NCI-H2029 treated with DMSO at 0.1 percent for 48 hours (cell line): ENCODE measurements around the gene KCNH4.

Experiments used
- DNase-seq: peaks from one replicate; lab custom pipeline; 2025; lab: John Stamatoyannopoulos, UW

KCNH4 gene

DNA sequence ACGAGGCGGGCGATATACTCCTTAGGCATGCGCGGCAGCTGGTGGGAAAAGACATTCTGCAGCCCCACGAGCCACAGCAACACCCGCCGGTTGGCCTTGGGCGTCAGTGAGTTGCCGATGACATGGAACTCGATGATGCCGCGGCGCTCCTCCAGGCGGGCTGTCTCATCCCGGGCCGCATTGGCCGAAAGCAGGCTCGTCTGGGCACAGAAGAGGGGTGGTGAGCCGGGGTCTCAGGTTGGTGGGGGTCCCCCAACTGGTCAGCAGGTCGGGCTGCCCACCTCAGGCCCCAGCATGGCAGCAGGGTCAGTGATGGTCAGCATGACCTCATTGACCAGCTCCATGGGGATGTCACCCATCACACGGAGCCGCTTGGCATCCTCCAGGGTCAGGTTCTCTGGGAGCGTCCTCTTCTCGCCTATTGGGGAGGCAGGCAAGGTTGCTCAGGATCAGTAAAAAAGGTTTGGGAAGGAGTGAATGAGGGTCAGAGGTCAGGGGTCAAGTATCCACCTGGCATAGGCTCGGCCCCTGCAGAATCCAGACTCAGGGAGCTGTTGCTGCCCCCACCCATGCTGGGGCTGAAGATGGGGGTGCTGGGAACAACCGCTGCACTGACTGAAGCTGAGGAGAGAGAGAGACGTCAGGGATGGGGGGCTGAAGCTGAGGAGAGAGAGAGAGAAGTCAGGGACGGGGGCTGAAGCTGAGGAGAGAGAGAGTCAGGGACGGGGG lies 63.4 kb downstream of the KCNH4 start:
- DNase-seq: no peak

DNA sequence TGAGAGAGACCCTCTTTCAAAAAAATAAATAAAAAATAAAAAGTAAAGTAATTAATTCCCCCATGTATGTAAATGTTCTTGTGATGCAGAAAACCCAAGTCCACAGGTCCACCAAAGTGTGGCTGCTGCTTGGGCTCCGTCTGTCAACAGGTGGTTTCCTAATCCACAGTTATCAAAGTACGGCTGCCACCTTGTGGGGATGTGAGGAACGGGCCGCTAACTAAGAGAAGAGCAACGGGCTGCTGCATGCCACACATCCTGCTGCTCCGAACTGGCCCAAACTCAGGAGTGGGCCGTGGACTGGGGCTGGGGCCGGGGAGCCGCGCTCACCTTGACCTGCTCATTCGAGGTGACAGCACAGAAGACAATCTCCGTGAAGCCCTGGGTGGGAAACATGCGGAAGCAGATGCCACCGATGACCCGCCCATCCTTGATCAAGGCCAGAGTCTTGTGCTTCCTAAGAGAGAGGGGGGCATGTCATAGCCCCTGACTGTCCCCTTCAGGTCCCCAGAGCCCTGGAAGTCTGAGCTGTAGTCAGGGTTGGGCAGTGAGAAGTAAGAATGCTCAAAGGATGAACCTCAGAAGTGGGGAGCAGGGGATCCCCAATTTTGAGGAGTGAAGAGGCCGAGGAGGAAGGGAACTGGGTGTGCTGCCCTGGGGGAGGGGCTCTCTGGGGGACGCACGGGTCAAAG lies 64.1 kb downstream of the KCNH4 start:
- peak; percentile 59 for DNase-seq

DNA sequence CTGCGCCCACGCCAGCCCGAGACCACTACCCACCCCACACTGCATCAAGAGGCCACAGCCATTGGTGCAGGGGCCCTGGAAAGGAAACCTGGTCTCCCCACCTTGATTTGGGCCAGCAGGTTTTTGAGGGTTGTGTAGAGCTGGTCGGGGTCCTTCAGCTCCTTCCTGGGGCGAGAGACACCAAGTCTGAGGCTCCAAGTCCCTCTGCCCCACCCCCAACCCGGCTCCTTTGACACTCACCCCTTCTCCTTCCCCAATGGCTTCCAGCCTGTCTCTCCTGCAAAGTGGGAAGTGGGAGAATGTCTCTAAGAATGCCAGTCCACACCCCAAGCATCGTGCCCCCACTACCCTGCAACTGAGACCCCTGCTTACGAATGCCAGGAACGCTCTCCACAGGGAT lies 66.8 kb downstream of the KCNH4 start:
- DNase-seq: no peak

DNA sequence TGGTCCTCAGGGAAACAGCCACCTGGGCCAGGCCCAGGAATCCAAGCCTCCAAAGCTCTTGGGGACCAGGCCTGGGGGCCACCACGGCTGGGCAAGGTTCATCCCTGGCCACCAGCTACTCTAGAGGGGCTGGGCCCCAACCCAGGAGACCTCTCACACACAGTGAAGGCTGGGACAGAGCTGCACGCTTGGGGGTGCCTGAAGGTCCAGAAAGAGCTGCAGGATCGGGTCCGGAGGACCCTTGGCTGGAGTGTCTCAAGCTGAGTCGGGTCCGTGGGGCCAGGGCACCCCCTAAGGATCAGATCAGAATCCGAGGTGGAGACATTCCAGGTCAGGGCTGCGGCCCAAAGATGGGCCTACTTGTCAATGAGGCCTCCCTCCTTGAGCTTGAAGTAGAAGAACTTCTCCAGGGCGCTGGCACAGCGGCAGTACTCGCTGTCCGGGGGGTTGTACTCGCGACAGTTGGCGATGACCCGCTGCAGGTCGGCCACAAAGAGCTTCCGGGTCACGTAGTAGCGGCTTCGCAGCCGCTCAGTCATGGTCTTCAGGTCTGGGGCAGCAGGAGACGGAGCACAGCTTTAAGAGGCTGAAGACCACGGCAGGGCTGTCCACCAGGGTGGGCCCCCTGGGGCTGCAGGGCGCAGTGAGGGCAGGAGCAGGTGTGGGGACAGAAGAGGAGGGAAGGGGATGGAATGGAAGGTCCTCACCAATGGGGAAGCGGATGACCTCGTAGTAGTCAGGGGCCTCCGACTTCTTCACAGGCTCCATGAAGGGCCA lies 67.5 kb downstream of the KCNH4 start:
- DNase-seq: no peak

DNA sequence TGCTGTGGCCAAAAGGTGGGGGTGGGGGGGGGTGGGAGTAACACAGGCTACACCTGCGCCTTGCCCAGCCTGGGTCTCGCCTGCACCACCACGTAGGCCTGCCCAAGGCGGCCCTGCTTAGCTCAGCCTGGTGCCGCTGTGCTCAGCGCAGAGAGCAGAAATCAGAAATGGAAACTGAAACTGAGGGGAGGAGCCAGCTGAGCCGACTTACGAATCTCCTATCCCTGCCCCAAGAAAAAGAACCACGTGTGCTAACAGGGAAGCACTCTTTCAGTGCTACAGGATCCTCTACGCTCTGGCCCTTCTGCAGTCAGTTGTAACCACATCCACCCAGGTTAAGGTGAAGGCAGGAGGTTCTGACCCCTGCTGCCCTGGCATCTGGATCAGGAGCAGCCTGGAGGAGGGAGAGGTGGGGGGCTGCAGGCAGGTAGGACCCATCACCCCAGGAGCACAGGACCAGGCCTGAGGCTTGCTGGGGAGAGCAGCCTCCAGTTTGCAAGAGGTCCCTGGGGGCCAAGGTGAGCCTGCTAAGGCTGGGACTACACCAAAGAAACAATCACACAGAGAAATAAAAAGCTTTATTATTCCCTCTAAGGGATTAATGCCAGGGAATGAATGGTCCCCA lies 68.3 kb downstream of the KCNH4 start, which contains the start of gene DHX58:
DHX58 (minus strand) TSS at position 163 of the 625 bp plus-strand sequence. CDS start 822 bp downstream, outside the sequence.
- DNase-seq: peak; percentile 79

DNA sequence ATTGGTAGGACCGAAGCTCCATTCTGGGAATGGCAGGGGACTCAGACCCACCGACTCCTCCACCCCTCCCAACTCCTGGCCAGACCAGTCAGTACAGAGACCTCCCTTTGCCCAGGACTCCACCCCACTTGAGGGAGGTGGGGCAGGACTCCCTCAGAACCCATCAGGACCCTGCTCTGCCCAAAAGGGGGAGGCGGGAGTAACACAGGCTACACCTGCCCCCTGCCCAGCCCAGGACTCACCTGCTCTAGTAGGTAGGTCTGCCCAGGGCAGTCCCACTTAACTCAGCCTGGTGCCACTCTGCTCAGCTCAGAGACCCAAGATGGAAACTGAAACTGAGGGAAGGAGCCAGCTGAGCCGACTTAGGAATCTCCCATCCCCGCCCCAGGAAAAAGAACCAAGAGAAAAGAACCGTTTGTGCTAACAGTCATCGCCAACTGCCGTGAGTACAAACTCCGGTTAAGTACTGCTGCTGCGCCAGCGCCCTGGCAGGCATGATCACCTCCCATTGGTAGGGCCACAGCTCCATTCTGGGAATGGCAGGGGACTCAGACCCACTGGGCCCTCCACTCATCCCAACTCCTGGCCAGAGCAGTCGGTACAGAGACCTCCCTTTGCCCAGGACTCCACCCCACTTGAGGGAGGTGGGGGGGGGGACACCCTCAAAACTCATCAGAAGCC lies 68.9 kb downstream of the KCNH4 start:
- DNase-seq: no peak

DNA sequence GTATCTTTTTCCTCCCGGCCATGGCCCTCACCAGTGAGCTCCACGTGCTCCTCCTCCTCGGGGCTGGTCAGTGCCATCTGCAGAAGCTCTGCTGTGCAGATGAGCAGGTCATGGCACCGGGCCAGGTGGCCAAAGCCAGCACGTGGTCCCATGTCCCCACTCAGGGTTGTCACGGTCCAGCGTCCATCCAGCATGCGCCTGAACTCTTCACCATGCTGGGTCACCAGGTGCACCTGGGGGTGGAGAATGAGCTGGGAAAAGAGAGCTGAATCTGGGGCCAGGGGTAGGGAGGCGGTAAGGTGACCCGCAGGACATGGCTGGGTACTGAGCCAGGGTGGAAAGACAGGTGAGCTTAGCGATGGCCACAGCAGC lies 69.7 kb downstream of the KCNH4 start:
- no peak for DNase-seq

DNA sequence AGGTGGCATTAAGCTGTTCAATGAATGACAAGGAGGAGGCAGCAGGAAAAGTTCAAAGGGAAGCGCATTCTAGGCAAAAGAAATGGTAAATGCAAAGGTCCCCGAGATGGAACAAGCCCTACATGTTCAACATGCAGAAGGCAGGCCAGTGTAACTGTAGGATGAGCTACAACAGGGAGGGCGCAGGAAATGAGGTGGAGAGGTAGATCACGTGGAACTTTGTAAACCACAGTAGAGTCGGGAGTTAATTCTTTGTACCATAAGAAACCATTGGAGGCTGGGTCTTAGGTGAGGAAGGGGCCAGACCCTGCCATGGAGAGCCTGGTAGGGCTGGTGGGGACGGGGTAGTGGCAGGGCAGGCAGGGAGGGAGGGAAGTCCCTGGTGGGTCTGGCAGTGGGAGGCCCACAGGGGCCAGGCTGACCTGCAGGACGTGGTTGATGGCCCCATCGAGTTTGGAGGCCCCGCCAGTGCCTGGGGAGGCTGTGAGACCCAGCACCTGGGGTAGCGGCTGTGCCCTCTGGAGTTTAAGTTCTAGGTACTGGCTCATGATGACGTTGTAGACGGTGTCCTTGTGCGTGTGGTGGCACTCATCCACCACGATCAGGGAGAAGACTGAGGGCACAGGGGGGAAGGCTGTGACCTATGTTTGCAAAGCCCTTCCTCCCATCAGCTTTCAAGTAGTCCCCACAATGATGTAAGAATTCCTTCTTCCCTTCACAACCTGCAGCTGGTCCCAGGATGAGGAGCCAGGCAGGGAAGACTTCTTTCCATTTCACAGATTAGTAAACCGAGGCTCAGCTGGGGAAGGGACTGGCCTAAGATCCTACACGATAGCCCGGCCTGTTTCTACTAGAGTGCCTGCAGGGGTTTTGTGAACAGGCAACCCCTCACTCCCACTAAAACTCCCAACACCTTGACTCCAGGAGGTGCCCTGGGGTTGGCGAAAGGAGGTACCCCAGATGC lies 70.4 kb downstream of the KCNH4 start:
- no peak for DNase-seq

DNA sequence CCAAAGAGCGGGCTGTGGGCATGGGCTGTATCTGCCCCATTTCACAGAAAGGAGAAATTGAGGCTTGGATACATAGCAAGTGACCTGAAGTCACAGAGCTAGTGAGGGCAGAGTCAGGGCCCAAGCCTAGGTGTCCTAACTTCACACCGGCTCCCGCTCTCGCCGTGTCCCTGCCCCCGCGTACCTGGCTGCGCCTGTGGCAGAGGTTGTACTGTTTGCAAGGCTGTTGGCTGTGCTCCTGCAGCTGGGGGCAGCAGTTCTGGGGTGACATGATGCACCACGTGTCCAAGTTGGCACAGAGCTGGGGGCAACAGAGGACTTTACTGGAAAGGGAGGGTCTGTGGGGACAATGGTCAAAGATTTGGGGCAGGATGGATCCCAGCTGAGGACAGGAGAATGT lies 71.9 kb downstream of the KCNH4 start:
- no peak for DNase-seq

DNA sequence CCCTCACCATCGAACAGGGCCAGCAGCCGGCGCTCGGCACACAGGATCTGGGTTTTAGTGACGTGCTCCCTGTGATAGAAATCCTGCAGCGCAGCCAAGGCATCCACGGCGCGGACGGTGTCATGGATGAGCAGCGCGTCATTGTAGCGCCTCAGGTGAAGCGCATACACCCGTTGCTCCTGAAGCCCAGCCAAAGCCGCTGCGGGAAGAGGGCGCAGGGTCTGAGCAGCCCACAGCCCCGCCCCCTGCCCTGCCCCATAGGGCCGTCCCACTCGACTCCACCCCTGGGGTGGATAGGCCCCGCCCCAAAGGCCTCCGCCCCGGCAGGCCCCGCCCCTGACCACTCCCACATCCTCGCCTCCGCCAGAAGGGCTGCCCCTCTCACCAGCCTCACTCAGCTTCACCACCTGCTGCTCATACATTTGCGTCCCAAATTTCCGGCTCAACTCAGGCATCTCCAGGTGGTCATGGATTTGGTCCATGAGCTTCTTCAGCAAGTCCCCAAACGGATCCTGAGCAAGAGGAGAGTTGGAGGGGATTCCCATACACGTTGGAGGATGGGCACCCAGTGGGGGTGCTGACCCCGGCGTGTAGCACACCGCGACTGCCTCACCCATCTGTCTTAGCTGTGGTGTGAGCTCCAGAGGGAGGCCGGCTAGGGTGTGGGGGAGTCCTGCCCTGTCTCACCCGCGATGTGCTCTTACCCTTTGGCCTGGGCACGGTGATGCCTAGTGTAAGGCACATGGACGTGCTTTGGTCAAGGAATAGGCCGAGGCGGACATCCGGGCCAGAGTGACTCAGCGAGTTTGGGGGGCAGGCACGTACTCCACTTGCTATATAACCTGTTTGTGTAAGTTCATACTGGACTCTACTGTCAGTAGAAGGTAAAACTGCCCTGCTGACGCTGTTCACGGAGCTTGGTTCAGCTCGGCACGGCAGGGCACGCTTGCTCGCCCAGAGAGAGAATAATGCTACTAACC lies 73.1 kb downstream of the KCNH4 start:
- DNase-seq: peak; percentile 23

DNA sequence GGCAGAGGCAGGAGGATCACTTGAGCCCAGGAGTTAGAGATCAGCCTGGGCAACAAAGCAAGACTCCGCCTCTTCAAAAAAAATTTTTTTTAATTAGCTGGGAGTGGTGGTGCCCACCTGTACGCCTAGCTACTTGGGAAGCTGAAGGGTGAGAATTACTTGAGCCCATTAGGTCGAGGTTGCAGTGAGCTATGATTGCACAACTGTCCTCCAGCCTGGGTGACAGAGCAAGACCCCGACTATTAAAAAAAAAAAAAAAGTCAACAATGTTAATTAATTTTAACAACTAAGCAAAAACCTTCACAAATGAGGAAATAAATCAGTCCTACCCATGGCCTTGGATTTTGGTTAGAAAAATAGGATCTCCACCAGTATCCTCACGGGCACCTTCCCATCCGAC lies 73.8 kb downstream of the KCNH4 start:
- no peak for DNase-seq
